Measurements from ENCODE around the gene OOEP. TPM values are rescaled to one million over a fixed set of nuclear protein-coding genes. Genes with fewer than 3 reads are reported as not detected.

The OOEP gene
- total RNA-seq, 6 experiments from 2014 or later = not detected

DNA sequence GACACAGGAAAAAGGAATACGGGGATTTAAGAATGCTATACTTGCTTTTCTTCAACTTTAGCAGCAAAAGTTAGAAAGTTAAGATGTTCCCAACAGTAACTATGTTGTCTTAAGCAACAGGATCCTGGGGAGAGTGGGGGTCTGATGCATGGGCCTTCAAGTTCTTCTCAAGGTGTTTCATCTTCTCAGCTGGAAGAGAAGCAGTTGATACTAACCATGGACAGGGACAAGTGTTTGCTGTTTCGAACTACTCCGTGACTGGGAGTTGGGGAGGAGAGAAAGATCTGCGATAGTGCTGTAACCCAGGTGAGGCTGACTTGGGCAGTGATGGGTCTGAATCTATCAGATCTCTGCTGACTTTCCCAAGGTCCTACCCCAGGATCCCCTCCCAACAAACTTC lies 1.0 kb downstream of the OOEP start:
- H3K4me1 ChIP-seq = no peaks in the 10 kb centered on the region
- no peak overlapping the region for H3K27ac ChIP-seq
- TF ChIP-seq, protein P1, sequence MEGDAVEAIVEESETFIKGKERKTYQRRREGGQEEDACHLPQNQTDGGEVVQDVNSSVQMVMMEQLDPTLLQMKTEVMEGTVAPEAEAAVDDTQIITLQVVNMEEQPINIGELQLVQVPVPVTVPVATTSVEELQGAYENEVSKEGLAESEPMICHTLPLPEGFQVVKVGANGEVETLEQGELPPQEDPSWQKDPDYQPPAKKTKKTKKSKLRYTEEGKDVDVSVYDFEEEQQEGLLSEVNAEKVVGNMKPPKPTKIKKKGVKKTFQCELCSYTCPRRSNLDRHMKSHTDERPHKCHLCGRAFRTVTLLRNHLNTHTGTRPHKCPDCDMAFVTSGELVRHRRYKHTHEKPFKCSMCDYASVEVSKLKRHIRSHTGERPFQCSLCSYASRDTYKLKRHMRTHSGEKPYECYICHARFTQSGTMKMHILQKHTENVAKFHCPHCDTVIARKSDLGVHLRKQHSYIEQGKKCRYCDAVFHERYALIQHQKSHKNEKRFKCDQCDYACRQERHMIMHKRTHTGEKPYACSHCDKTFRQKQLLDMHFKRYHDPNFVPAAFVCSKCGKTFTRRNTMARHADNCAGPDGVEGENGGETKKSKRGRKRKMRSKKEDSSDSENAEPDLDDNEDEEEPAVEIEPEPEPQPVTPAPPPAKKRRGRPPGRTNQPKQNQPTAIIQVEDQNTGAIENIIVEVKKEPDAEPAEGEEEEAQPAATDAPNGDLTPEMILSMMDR (IDR thresholded peaks at IDR 0.05) = no peak
- no peak for TF ChIP-seq POLR2A (IDR thresholded peaks at IDR 0.05)
- no peaks in the 10 kb centered on the region for H3K27me3 ChIP-seq
- H3K9me3 ChIP-seq = no peaks in the 10 kb centered on the region
- WGBS (ENCODE audit: insufficient coverage, low coverage, low lambda C conversion rate, missing lambda C conversion rate) = 75% methylated on average over 2 of the region's 4 CpGs
- H3K36me3 ChIP-seq = no peaks in the 10 kb centered on the region
- intact Hi-C loops (cut with DNase I) = no loop called here
- no peak for ATAC-seq
- no peak overlapping the region for H3K4me3 ChIP-seq
- no peak for DNase-seq

DNA sequence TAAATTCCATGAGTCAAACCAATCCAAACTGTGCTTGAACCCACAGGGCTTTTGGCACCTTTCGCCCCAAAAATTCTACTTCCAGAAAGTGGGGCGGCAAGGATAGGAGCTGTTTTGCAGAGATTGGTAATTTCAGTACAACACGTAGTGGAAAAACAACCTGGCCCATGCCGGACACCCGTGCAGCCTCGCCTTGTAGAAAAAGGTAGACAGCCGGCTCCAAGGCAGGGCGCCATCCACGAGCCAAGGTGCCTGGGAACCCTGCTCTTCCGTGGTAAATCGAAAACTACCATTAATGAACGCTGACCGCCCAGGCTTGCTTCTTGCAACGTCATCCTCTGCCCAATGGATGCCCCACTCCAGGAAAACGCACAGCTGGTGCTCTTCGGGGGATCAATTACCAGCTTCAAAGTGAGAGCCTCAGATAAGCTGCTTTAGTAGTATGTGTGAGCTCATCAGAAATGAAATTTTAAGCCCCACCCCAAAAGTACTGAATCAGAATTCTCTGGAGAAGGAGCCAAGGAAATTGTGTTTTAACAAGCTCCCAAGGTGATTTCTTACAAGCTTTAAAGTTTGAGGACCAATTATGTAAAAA lies 1.8 kb downstream of the OOEP start:
- no peak for TF ChIP-seq POLR2A (IDR thresholded peaks at IDR 0.05)
- TF ChIP-seq, protein P1 (IDR thresholded peaks at IDR 0.05) = no peak
- H3K36me3 ChIP-seq = no peaks in the 10 kb centered on the region
- H3K9me3 ChIP-seq = no peaks in the 10 kb centered on the region
- DNase-seq (no peak), ATAC-seq (no peak)
- no peak overlapping the region for H3K27ac ChIP-seq
- intact Hi-C loops (cut with DNase I) = no loop called here
- H3K27me3 ChIP-seq = no peaks in the 10 kb centered on the region
- H3K4me3 ChIP-seq = no peak overlapping the region
- 60% methylated on average over 10 of the region's 16 CpGs for WGBS (ENCODE audit: insufficient coverage, low coverage, low lambda C conversion rate, missing lambda C conversion rate)
- H3K4me1 ChIP-seq = no peaks in the 10 kb centered on the region

DNA sequence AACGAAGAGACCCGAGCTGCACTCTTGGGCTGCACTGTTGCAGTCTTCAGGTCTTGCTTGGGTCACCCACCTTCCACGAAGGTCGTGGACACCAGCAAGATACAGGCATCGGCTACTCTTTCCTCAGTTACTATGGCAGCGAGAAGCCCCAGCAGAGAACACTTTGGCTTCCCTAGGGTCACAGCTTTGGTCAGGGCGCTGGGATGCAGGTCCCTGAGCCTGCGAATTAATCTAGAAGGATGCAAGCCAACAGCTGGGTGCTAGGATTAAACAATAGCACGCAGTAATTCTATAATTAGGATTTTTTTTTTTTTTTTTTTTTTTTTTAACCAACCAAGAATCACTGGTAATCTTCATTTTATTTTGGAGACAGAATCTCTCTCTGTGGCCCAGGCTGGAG lies 5.1 kb downstream of the OOEP start:
- Histone ChIP-seq H3K36me3 (no peaks in the 10 kb centered on the region), H3K9me3 (no peaks in the 10 kb centered on the region), H3K4me3 (no peak overlapping the region), H3K27ac (no peak overlapping the region), H3K4me1 (no peaks in the 10 kb centered on the region), H3K27me3 (no peaks in the 10 kb centered on the region)
- no peak for TF ChIP-seq POLR2A (IDR thresholded peaks at IDR 0.05)
- TF ChIP-seq, protein P1 (IDR thresholded peaks at IDR 0.05) = no peak
- ATAC-seq (no peak), DNase-seq (no peak)
- intact Hi-C loops (cut with DNase I) = no loop called here
- 82% methylated on average over 7 of the region's 9 CpGs for WGBS (ENCODE audit: insufficient coverage, low coverage, low lambda C conversion rate, missing lambda C conversion rate)

DNA sequence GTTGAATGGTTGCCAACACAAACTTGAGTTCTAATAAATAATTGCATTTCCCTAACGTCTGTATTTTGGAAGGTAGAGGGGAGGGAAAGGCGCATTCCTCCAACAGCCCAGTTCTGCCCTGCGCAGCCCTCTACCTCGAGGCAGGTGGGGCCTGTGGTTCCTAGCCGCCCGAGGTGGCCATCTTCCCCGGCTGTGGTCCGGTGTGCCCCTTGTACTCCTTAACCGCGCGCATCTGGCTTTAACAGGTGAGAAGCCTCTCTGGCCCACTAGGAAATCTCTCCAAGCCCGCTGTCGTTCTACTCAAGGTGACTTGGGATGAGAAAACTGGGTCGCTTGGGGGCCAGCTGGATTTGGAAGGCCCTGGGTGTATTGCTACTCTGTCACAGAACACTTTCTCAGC lies 5.6 kb downstream of the OOEP start:
- ATAC-seq = no peak
- Histone ChIP-seq H3K36me3 (no peaks in the 10 kb centered on the region), H3K27me3 (no peaks in the 10 kb centered on the region), H3K9me3 (no peaks in the 10 kb centered on the region), H3K27ac (no peak overlapping the region), H3K4me3 (no peak overlapping the region), H3K4me1 (no peaks in the 10 kb centered on the region)
- intact Hi-C loops (cut with DNase I) = no loop called here
- TF ChIP-seq POLR2A (IDR thresholded peaks at IDR 0.05) = no peak
- TF ChIP-seq, protein P1 (IDR thresholded peaks at IDR 0.05) = no peak
- WGBS (ENCODE audit: insufficient coverage, low coverage, low lambda C conversion rate, missing lambda C conversion rate) = 78% methylated on average over 5 of the region's 14 CpGs
- DNase-seq = no peak

DNA sequence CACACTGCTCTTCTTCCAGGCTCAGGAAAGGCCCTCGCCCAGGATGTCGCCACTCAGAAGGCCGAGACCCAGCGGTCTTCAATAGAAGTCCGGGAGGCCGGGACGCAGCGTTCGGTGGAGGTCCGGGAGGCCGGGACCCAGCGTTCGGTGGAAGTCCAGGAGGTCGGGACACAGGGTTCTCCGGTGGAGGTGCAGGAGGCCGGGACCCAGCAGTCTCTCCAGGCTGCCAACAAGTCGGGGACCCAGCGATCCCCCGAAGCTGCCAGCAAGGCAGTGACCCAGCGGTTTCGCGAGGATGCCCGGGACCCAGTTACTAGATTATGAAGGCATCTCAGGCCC lies 6.2 kb downstream of the OOEP start:
- 80% methylated on average over 2 of the region's 23 CpGs for WGBS (ENCODE audit: insufficient coverage, low coverage, low lambda C conversion rate, missing lambda C conversion rate)
- Histone ChIP-seq H3K36me3 (no peaks in the 10 kb centered on the region), H3K9me3 (no peaks in the 10 kb centered on the region), H3K4me3 (no peak overlapping the region), H3K4me1 (no peaks in the 10 kb centered on the region), H3K27me3 (no peaks in the 10 kb centered on the region), H3K27ac (no peak overlapping the region)
- intact Hi-C loops (cut with DNase I) = no loop called here
- TF ChIP-seq, protein P1 (IDR thresholded peaks at IDR 0.05) = no peak
- TF ChIP-seq POLR2A (IDR thresholded peaks at IDR 0.05) = no peak
- ATAC-seq (peak in 1 of 4 donors; percentile 24), DNase-seq (no peak)
